ENCODE data around the gene MAMLD1. TPM values are rescaled to one million over a fixed set of nuclear protein-coding genes. Genes with fewer than 3 reads are reported as not detected.
A peak's percentile ranks its signal among the peaks of the same experiment; 100 is the strongest.

MAMLD1 gene
- total RNA-seq, 1 experiment from 2014 or later, result 0.48 TPM

- H3K18ac ChIP-seq (ENCODE audit: insufficient read length, low read depth, low read length), result no peak overlapping the region
- peaks cover 44 to 54% of the 10 kb centered on the region in 2 experiments for H3K9me3 Mint-ChIP-seq
- no peak overlapping the region for H4K91ac ChIP-seq (ENCODE audit: insufficient read length, low read depth, low read length)
- H3K14ac ChIP-seq (ENCODE audit: insufficient read depth, low read length), result no peak overlapping the region
- no peak overlapping the region for H2AFZ ChIP-seq (ENCODE audit: low read length)
- no peak overlapping the region for H3K27ac Mint-ChIP-seq
- H3K4me3 Mint-ChIP-seq, result peak overlapping the region; percentile 48 to 77
- H3K9ac ChIP-seq (ENCODE audit: extremely low read depth, insufficient read length, low read length), result no peak overlapping the region
- H2BK15ac ChIP-seq (ENCODE audit: low read depth, low read length), result no peak overlapping the region
- H4K8ac ChIP-seq (replicated peaks; ENCODE audit: insufficient read length, low read depth, low read length), result no peak overlapping the region
- peaks cover 15 to 17% of the 10 kb centered on the region in 2 experiments for H3K4me1 Mint-ChIP-seq
- no peaks in the 10 kb centered on the region for H4K20me1 ChIP-seq (ENCODE audit: control insufficient read depth, insufficient read depth, insufficient read length)
- WGBS (ENCODE audit: extremely low coverage, insufficient read length, low lambda C conversion rate), result no CpG with 5 or more reads among the region's 67 CpGs
- no peak overlapping the region for H2BK12ac ChIP-seq (ENCODE audit: insufficient read length, low read depth, low read length)
- peak; percentile 34 for DNase-seq
- H3K4ac ChIP-seq (ENCODE audit: low read depth, low read length), result no peak overlapping the region
- H2BK20ac ChIP-seq (ENCODE audit: low read depth, low read length, poor library complexity, severe bottlenecking), result no peak overlapping the region
- no peaks in the 10 kb centered on the region for H3K79me1 ChIP-seq (ENCODE audit: insufficient read depth, low read depth, low read length, poor library complexity, severe bottlenecking)
- no peak overlapping the region for H3T11ph ChIP-seq (ENCODE audit: low read length)
- H3K56ac ChIP-seq (ENCODE audit: insufficient read length, low read depth, low read length), result no peak overlapping the region
- H3K27me3 ChIP-seq (ENCODE audit: insufficient read depth, low read length), result peaks cover 52% of the 10 kb centered on the region; the same call in 1 of the 2 replicates
- H2BK120ac ChIP-seq (ENCODE audit: low read depth, low read length, poor library complexity, severe bottlenecking), result no peak overlapping the region
- no peak overlapping the region for H2BK5ac ChIP-seq (ENCODE audit: insufficient read length, low read length)
- TF ChIP-seq CTCF (conservative IDR thresholded peaks at IDR 0.05), result no peak
- H2AK5ac ChIP-seq (ENCODE audit: insufficient read length, low read length), result no peak overlapping the region
- H3K79me2 ChIP-seq (ENCODE audit: insufficient read depth, low read length), result no peaks in the 10 kb centered on the region
- peak overlapping the region; percentile 92 for H3K4me2 ChIP-seq (ENCODE audit: insufficient read depth, insufficient read length, low read length)
- peaks cover 0 to 7% (median 4%) of the 10 kb centered on the region in 3 experiments; a peak in 4 of 7 replicates for H3K36me3 Mint-ChIP-seq (ENCODE audit: insufficient read depth in 1 of 3, low read depth in 3 of 3)
- H4K5ac ChIP-seq (ENCODE audit: insufficient read length, low read depth, low read length), result no peak overlapping the region
- H3K23ac ChIP-seq (ENCODE audit: insufficient read length, low read depth, low read length), result no peak overlapping the region
- peaks cover 32% of the 10 kb centered on the region for H3K23me2 ChIP-seq (ENCODE audit: insufficient read length, low read depth, low read length, poor library complexity, severe bottlenecking)
- peaks cover 83% of the 10 kb centered on the region for H3K27me3 Mint-ChIP-seq (ENCODE audit: low read depth)
- no peak overlapping the region for H3K27ac ChIP-seq (ENCODE audit: insufficient read length, low read depth, low read length)
- no peaks in the 10 kb centered on the region; the same call in 1 of the 2 replicates for H3K4me1 ChIP-seq (ENCODE audit: insufficient read depth, low read length)
- no peaks in the 10 kb centered on the region for H3K9me3 ChIP-seq (ENCODE audit: control insufficient read depth, low read depth, low read length)
Measured at GRCh38 chrX:150363561-150364346, 637 bp downstream of the MAMLD1 start.
